Aorta (tissue), 5 donors: ENCODE results near the gene TMEM248. TPM values are rescaled to one million over a fixed set of nuclear protein-coding genes. Genes with fewer than 3 reads are reported as not detected.
A peak's percentile ranks its signal among the peaks of the same experiment; 100 is the strongest.
"Not testable (repeated sequence)": the region's sequence is repeated elsewhere in the genome, so short reads cannot be mapped to it uniquely, and the experiment has no call there.

ENCODE experiments used
- ATAC-seq: fragments of 200-7000 bp; cut with Tn5 transposase; one replicate; pipeline ENCODE4 v1.9.1; 2022; ENCODE audit warnings: moderate library complexity; ENCODE audit not compliant: low FRiP score
- DNase-seq, 2 donors: peaks; one replicate each; pipeline ENCODE4 v3.0.0-alpha.2; 2020
- H3K27ac ChIP-seq, 2 donors: one replicate each; pipeline ENCODE4 v1.5.1; 2013; ENCODE audit warnings: low read length in 2 of 2, mild to moderate bottlenecking in 2 of 2, moderate library complexity in 2 of 2, control low read depth in 1 of 2, inconsistent platforms in 1 of 2, low read depth in 1 of 2
- H3K27me3 ChIP-seq, 2 donors: one replicate each; pipeline ENCODE4 v1.6.1; 2013; ENCODE audit warnings: control low read depth in 1 of 2, low read length in 1 of 2, mild to moderate bottlenecking in 1 of 2, moderate library complexity in 1 of 2; ENCODE audit not compliant: insufficient read depth in 2 of 2, control insufficient read depth in 1 of 2
- H3K36me3 ChIP-seq, 2 donors: one replicate each; pipeline ENCODE4 v1.6.1; 2013; ENCODE audit warnings: control low read depth in 1 of 2, low read length in 1 of 2, mild to moderate bottlenecking in 1 of 2; ENCODE audit not compliant: insufficient read depth in 2 of 2, control insufficient read depth in 1 of 2
- H3K4me1 ChIP-seq, 2 donors: one replicate each; pipeline ENCODE4 v1.6.1; 2013; ENCODE audit warnings: low read length in 2 of 2, control low read depth in 1 of 2, mild to moderate bottlenecking in 1 of 2, moderate library complexity in 1 of 2; ENCODE audit not compliant: insufficient read depth in 2 of 2, control insufficient read depth in 1 of 2
- H3K4me3 ChIP-seq, 2 donors: one replicate each; pipeline ENCODE4 v1.5.1; 2013; ENCODE audit warnings: low read length in 2 of 2, control low read depth in 1 of 2, mild to moderate bottlenecking in 1 of 2
- H3K9me3 ChIP-seq: one replicate; pipeline ENCODE4 v1.6.1; 2013; ENCODE audit warnings: mild to moderate bottlenecking, low read length; ENCODE audit not compliant: control insufficient read depth
- WGBS, 2 donors: extraction: QIAGEN DNeasy Blood & Tissue Kit; methylation state at CpG; one replicate each; pipeline ENCODE4 v1.1.7; 2013; 5-methylcytosine and 5-hydroxymethylcytosine counted together
- intact Hi-C, 2 donors: fragments of 100-400 bp; cut with DNase I; formaldehyde crosslinking; loops; one replicate each; pipeline versions ENCODE4 v1.14.2 to v1.15.0; 2022
- polyA plus RNA-seq, 2 donors: library from polyadenylated mRNA; stranded (reverse); fragments of 200-250 nt; gene quantifications; one replicate each; pipeline ENCODE4 v1.2.3, GENCODE V29; 2013
- total RNA-seq, 2 donors: library from RNA; stranded (reverse); fragmentation: NEBNext Ultra II Directional; extraction: Animal tissue kit (Norgen Biotek cat#: 25700); gene quantifications; one replicate each; pipeline ENCODE4 v1.2.1, GENCODE V29; 2021
- donor health status: healthy with polysubstance abuse.
- donor health status: Bipolar disorder and iron deficiency.
- donor health status: DM: no; HTN: no; CAD: no.
- donor health status: DM: no; HTN: no; CAD: no.
- donor health status: DM: yes; HTN: yes; CAD: no.

Gene TMEM248
- total and polyA plus RNA-seq, 4 donors = 24.2 to 101 (median 63.3) TPM

- no peaks in the 10 kb centered on the region for H3K27me3 ChIP-seq
- 86 to 89% methylated on average over 6 of the region's 6 CpGs for WGBS, 2 donors
- no peaks in the 10 kb centered on the region for H3K9me3 ChIP-seq
- intact Hi-C loops = no loop called here
- H3K4me1 ChIP-seq = no peaks in the 10 kb centered on the region
- DNase-seq = no peak
- H3K4me3 ChIP-seq = no peak overlapping the region
- no peaks in the 10 kb centered on the region for H3K36me3 ChIP-seq
- H3K27ac ChIP-seq = no peak overlapping the region
- ATAC-seq = no peak
Observed at GRCh38 chr7:66967029-66967428, 46.0 kb downstream of the TMEM248 start.

GRCh38 chr7:66969001-66969400, 48.0 kb downstream of the TMEM248 start:
- H3K27me3 ChIP-seq, H3K27ac ChIP-seq, H3K4me3 ChIP-seq, H3K9me3 ChIP-seq, H3K36me3 ChIP-seq, H3K4me1 ChIP-seq, intact Hi-C loops, ATAC-seq: not testable (repeated sequence)
- 89 to 91% methylated on average over 5 of the region's 5 CpGs for WGBS, 2 donors
- DNase-seq = peak in 1 of 2 donors; percentile 9

GRCh38 chr7:66970310-66970709, 49.3 kb downstream of the TMEM248 start:
- Histone ChIP-seq H3K27ac (no peak overlapping the region), H3K4me3 (no peak overlapping the region), H3K9me3 (no peaks in the 10 kb centered on the region), H3K27me3 (no peaks in the 10 kb centered on the region), H3K4me1 (no peaks in the 10 kb centered on the region), H3K36me3 (no peaks in the 10 kb centered on the region)
- DNase-seq (no peak), ATAC-seq (no peak)
- WGBS, 2 donors = 64 to 77% methylated on average over 5 of the region's 5 CpGs
- intact Hi-C loops = no loop called here

GRCh38 chr7:66974986-66975590, 54.1 kb downstream of the TMEM248 start:
- Histone ChIP-seq H3K9me3 (no peaks in the 10 kb centered on the region), H3K27me3 (no peaks in the 10 kb centered on the region), H3K4me3 (no peak overlapping the region), H3K36me3 (no peaks in the 10 kb centered on the region), H3K4me1 (no peaks in the 10 kb centered on the region), H3K27ac (no peak overlapping the region)
- intact Hi-C loops = no loop called here
- ATAC-seq (no peak), DNase-seq (peak in 1 of 2 donors; percentile 56)
- 88 to 91% methylated on average over 15 of the region's 15 CpGs for WGBS, 2 donors

- H3K4me3 ChIP-seq, DNase-seq, H3K27me3 ChIP-seq, H3K9me3 ChIP-seq, ATAC-seq, H3K36me3 ChIP-seq, H3K27ac ChIP-seq, intact Hi-C loops, H3K4me1 ChIP-seq: not testable (repeated sequence)
- WGBS, 2 donors = 80 to 88% methylated on average over 4 to 5 of the region's 5 CpGs
Observed at GRCh38 chr7:66978312-66978711, 57.3 kb downstream of the TMEM248 start.

- DNase-seq = not testable (repeated sequence)
Observed at GRCh38 chr7:66979013-66979412, 58.0 kb downstream of the TMEM248 start.

GRCh38 chr7:66980336-66980735, 59.3 kb downstream of the TMEM248 start:
- H3K4me1 ChIP-seq, DNase-seq, H3K27ac ChIP-seq, H3K4me3 ChIP-seq, intact Hi-C loops, H3K27me3 ChIP-seq, ATAC-seq, H3K36me3 ChIP-seq, H3K9me3 ChIP-seq: not testable (repeated sequence)
- 96 to 100% methylated on average over 1 of the region's 1 CpG for WGBS, 2 donors

More at GRCh38 chr7:66979013-66979412, 58.0 kb downstream of the TMEM248 start:
- H3K4me1 ChIP-seq, H3K36me3 ChIP-seq, H3K27ac ChIP-seq, H3K9me3 ChIP-seq, H3K27me3 ChIP-seq, H3K4me3 ChIP-seq, intact Hi-C loops, ATAC-seq: not testable (repeated sequence)
- 44 to 55% methylated on average over 2 of the region's 2 CpGs for WGBS, 2 donors

- DNase-seq, H3K9me3 ChIP-seq, H3K4me1 ChIP-seq, H3K27ac ChIP-seq, intact Hi-C loops, H3K4me3 ChIP-seq, H3K27me3 ChIP-seq, ATAC-seq, H3K36me3 ChIP-seq: not testable (repeated sequence)
- WGBS, 2 donors = 97 to 100% methylated on average over 1 of the region's 3 CpGs
Observed at GRCh38 chr7:66989552-66989951, 68.5 kb downstream of the TMEM248 start.

GRCh38 chr7:66994051-66994450, 73.0 kb downstream of the TMEM248 start:
- not testable (repeated sequence) for H3K9me3 ChIP-seq, H3K4me1 ChIP-seq, H3K27me3 ChIP-seq, H3K36me3 ChIP-seq, DNase-seq, ATAC-seq
- H3K4me3 ChIP-seq = peak overlapping the region; percentile 47 to 75
- 29 to 37% methylated on average over 5 of the region's 5 CpGs for WGBS, 2 donors
- H3K27ac ChIP-seq = peak overlapping the region in 1 of 2 donors; percentile 71
- intact Hi-C loops = loop anchor here in 1 of 2 donors (10.0 kb wide), 2 partner anchors 339 to 399 kb away; no protein-coding TSS in a partner anchor
